ENCODE data around the gene TMEM132A.

Gene TMEM132A

GRCh38 chr11:60924110-60924905 lies at the start of gene TMEM132A:
TMEM132A (plus strand) TSS chr11:60924460; CDS start chr11:60924634, 174 bp downstream.
- no peak for TF ChIP-seq CTCF (IDR thresholded peaks at IDR 0.05; ENCODE audit: low read depth, low read length, missing control alignments)

GRCh38 chr11:60875366-60876167 lies 48.7 kb upstream of the TMEM132A start:
- TF ChIP-seq CTCF (IDR thresholded peaks at IDR 0.05; ENCODE audit: low read depth, low read length, missing control alignments): no peak
- DNase-seq (ENCODE audit: low read depth): no peak
- no peak overlapping the region for H3K4me3 ChIP-seq (ENCODE audit: low read depth, low read length)
- in situ Hi-C loops (cut with HindIII; ENCODE audit: low sequenced_read_pairs): no loop called here

More at GRCh38 chr11:60924110-60924905, at the start of gene TMEM132A:
- peak within 1 kb of the TSS; percentile 76 for H3K4me3 ChIP-seq (ENCODE audit: low read depth, low read length)
- in situ Hi-C loops (cut with HindIII; ENCODE audit: low sequenced_read_pairs): loop anchor here (5.0 kb wide), 1 partner anchor 208 kb away; no protein-coding TSS in a partner anchor
- no peak for DNase-seq (ENCODE audit: low read depth)

GRCh38 chr11:60876168-60876485 lies 48.1 kb upstream of the TMEM132A start:
- TF ChIP-seq CTCF (IDR thresholded peaks at IDR 0.05; ENCODE audit: low read depth, low read length, missing control alignments): no peak
- in situ Hi-C loops (cut with HindIII; ENCODE audit: low sequenced_read_pairs): no loop called here
- DNase-seq (ENCODE audit: low read depth): no peak
- no peak overlapping the region for H3K4me3 ChIP-seq (ENCODE audit: low read depth, low read length)

GRCh38 chr11:60878245-60879101 lies 45.8 kb upstream of the TMEM132A start:
- H3K4me3 ChIP-seq (ENCODE audit: low read depth, low read length): no peak overlapping the region
- DNase-seq (ENCODE audit: low read depth): no peak
- no peak for TF ChIP-seq CTCF (IDR thresholded peaks at IDR 0.05; ENCODE audit: low read depth, low read length, missing control alignments)
- in situ Hi-C loops (cut with HindIII; ENCODE audit: low sequenced_read_pairs): no loop called here

GRCh38 chr11:60879104-60879503 lies 45.2 kb upstream of the TMEM132A start:
- H3K4me3 ChIP-seq (ENCODE audit: low read depth, low read length): no peak overlapping the region
- TF ChIP-seq CTCF (IDR thresholded peaks at IDR 0.05; ENCODE audit: low read depth, low read length, missing control alignments): no peak

GRCh38 chr11:60879971-60880588 lies 44.2 kb upstream of the TMEM132A start:
- no peak for DNase-seq (ENCODE audit: low read depth)
- in situ Hi-C loops (cut with HindIII; ENCODE audit: low sequenced_read_pairs): no loop called here
- H3K4me3 ChIP-seq (ENCODE audit: low read depth, low read length): no peak overlapping the region
- TF ChIP-seq CTCF (IDR thresholded peaks at IDR 0.05; ENCODE audit: low read depth, low read length, missing control alignments): no peak

More at GRCh38 chr11:60879104-60879503, 45.2 kb upstream of the TMEM132A start:
- in situ Hi-C loops (cut with HindIII; ENCODE audit: low sequenced_read_pairs): no loop called here
- no peak for DNase-seq (ENCODE audit: low read depth)
